ENCODE results near the gene ACE2.

ACE2 gene

GRCh38 chrX:15576019-15576418, 24.7 kb downstream of the ACE2 start:
- DNase-seq (ENCODE audit: low read depth in 2 of 3, low spot score in 2 of 3) = no peak

- DNase-seq (ENCODE audit: low read depth in 2 of 3, low spot score in 2 of 3) = no peak
Observed at GRCh38 chrX:15574017-15574416, 26.7 kb downstream of the ACE2 start.

GRCh38 chrX:15570145-15570544, 30.6 kb downstream of the ACE2 start:
- no peak for DNase-seq (ENCODE audit: low read depth in 2 of 3, low spot score in 2 of 3)

GRCh38 chrX:15567886-15568616, 32.7 kb downstream of the ACE2 start:
- DNase-seq (ENCODE audit: low read depth in 2 of 3, low spot score in 2 of 3) = no peak

DNA sequence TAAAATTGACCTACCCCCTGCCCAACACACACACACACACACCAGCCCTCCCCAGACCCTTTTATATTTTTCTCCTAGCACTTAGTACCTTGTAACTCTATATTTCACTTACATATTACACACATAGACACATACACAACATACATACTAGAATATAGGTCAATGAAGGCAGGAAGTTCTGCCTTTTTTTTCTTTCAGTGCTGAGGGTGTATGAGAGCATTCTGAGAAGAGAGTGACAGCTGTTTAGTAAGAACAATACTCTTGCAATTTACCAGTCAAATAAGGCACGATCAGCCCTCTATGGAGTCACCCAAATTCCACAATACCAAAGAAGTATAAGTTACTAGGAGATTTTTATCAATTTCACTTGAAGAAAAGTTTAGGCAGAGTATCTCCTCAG, 33.5 kb downstream of the ACE2 start:
- DNase-seq (ENCODE audit: low read depth in 2 of 3, low spot score in 2 of 3) = no peak

DNA sequence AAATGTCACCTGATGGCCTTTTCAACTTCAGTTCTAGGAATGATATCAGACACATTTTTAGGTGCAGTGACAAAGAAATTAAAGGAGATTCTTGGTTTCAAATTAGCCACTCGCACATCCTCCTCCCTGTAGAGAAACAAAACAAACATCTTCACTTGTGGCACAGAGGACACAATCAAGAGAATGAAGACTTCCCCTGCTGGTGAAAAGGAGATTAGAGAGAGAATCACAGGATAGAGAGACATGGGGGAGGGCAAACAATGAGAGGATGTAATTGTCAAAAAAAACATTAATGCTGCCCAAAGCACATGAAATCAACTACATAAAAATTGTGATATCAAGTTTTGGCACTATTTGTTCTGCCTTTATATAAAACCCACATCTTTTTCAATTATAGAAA, 34.5 kb downstream of the ACE2 start:
- DNase-seq (ENCODE audit: low read depth in 2 of 3, low spot score in 2 of 3) = no peak

- no peak for DNase-seq (ENCODE audit: low read depth in 2 of 3, low spot score in 2 of 3)
Observed at GRCh38 chrX:15564981-15565579, 35.7 kb downstream of the ACE2 start.

- DNase-seq (ENCODE audit: low read depth in 2 of 3, low spot score in 2 of 3) = no peak
Observed at GRCh38 chrX:15563056-15563455, 37.7 kb downstream of the ACE2 start.

DNA sequence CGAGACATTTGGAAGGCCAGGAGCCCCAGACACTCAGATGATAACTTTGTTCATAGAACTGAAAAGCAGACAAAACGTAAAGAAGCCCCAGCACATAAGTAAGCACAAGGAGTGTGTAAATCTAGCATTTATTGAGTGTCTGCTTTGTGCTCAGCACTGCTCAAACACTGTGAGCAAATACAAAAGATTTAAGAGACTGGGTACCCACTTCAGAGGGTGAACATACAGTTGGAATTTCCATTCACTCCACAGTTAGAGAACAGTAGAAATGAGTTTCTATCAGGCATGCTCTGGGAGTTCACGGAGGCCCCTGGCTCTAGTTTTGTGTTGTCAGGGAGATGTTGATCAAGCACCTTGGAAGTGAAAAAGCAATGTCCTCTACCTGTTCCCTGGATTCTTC, 39.8 kb downstream of the ACE2 start:
- no peak for DNase-seq (ENCODE audit: low read depth in 2 of 3, low spot score in 2 of 3)

DNA sequence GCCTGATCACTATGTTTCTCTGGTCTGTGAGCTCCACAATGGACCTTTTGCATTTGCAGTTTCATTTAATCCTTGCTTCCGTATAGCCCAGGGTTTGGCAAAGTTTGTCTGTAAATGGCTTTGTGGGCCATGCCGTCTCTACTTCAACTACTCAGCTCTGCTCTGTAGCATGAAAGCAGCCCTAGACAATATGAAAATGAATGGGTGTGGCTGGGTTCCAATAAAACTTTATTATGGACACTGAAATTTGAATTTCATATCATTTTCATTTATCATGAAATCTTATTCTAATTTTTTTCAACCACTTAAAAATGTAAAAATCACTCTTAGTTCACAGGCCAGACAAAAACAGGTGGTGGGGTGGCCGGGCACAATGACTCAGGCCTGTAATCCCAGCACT, 41.5 kb downstream of the ACE2 start:
- DNase-seq (ENCODE audit: low read depth in 2 of 3, low spot score in 2 of 3) = no peak

DNA sequence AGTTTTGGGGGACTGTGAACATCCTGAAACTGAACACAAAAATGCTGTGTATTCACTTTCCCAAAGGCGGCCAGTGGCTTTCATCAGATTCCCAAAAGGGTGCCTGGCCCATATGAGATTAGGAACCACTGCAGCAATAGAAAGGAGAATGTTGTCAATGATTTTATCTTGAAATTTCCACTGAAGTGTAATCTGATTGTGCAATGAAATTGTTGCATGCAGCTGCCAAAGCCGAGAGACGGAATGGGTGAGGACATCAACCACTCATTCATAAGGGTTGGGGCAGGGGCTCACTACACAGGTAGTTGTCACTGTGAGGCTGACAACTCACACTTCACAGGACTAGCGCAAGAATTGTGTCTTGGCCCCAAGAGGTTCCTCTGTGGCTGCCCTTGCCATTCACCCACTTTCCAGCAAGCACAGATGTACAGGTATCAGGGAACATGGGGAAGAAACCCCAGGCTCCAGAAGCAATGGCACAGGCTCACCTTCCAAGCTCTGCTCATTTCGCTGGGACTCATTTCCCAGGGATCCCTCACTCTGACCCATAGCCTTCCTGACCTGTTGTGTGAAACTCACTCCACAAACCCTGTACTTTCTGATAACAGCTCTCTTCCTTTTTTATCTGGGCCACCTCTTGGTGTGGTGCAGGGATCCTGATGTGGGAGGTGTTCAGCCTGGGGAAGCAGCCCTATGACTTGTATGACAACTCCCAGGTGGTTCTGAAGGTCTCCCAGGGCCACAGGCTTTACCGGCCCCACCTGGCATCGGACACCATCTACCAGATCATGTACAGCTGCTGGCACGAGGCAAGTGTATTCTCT, 51.4 kb downstream of the ACE2 start:
- no peak for DNase-seq (ENCODE audit: low read depth in 2 of 3, low spot score in 2 of 3)

GRCh38 chrX:15547356-15547755, 53.4 kb downstream of the ACE2 start:
- DNase-seq (ENCODE audit: low read depth in 2 of 3, low spot score in 2 of 3) = no peak

GRCh38 chrX:15546745-15547144, 54.0 kb downstream of the ACE2 start:
- no peak for DNase-seq (ENCODE audit: low read depth in 2 of 3, low spot score in 2 of 3)

DNA sequence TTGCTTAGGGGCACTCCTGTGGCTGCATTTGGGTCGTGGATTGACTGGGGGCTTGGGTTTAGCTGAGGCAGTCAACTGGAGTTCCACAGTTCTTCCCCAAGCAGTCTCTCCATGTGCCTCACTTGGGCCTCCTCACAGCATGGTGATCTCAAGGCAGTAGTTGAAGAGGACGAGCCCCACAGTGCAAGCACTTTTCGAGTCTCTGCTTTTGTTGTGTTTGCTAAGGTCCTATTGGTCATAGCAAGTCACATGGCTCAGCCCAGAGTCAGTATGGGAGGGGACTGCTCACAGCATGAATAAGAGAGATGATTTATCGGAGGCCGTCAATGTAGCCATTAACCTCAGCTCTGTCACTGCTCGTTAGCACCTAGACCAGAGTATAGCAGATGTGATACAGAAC, 70.4 kb downstream of the ACE2 start:
- no peak for DNase-seq (ENCODE audit: low read depth in 2 of 3, low spot score in 2 of 3)

GRCh38 chrX:15529165-15529564, 71.6 kb downstream of the ACE2 start:
- no peak for DNase-seq (ENCODE audit: low read depth in 2 of 3, low spot score in 2 of 3)

DNA sequence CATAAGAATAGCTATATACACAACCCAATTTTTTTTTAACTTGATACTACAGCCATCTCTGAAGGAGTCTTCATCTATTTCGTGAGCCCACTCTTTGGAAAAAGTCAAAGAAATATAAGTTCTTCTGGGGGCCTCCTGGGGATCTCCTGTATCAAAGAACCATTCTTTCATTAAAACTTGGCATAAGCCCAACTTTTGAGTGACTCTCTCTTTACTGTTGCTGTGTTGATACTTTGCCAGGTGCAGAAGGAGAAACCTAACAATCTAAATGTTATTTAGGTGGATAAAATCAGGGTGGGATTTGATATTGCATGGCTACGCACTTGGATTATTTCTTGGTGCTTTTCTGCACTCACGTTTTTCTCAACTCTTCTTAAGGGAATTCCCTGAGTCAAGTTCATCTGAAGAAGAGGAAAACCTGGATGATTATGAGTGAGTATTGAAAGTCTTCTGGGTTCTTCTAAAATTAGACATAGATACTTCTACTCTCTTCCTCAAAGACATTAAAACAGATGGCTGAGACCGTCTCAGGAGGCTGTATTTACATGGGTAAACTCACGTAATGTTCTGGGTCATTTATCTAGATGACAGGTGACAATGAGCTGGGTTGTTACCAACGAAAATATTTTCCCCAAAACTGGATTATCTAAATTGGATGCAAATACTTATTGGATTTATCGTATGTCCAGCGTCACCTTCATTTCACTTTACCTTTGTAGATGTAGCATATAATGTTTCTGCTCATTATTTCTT, 74.9 kb downstream of the ACE2 start:
- DNase-seq (ENCODE audit: low read depth in 2 of 3, low spot score in 2 of 3) = no peak

- no peak for DNase-seq (ENCODE audit: low read depth in 2 of 3, low spot score in 2 of 3)
Observed at GRCh38 chrX:15524417-15524816, 76.3 kb downstream of the ACE2 start.

GRCh38 chrX:15523088-15523487, 77.7 kb downstream of the ACE2 start:
- no peak for DNase-seq (ENCODE audit: low read depth in 2 of 3, low spot score in 2 of 3)

DNA sequence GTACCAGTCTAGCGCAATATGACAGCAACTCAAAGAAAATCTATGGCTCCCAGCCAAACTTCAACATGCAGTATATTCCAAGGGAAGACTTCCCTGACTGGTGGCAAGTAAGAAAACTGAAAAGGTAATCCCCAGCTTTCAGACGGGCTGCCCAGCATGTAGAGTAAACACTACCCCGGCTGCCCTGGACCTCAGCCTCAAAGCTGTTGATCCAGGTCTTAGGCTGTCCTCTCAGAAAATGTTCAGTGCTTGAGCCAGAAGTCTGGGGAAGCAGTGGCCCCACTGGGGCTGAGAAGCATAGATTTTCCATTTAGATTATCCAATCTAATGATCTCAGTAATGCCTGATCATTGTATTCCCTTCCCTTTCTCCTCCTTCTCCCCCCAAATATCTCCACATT, 78.3 kb downstream of the ACE2 start:
- no peak for DNase-seq (ENCODE audit: low read depth in 2 of 3, low spot score in 2 of 3)

GRCh38 chrX:15515931-15516330, 84.8 kb downstream of the ACE2 start:
- no peak for DNase-seq (ENCODE audit: low read depth in 2 of 3, low spot score in 2 of 3)

DNA sequence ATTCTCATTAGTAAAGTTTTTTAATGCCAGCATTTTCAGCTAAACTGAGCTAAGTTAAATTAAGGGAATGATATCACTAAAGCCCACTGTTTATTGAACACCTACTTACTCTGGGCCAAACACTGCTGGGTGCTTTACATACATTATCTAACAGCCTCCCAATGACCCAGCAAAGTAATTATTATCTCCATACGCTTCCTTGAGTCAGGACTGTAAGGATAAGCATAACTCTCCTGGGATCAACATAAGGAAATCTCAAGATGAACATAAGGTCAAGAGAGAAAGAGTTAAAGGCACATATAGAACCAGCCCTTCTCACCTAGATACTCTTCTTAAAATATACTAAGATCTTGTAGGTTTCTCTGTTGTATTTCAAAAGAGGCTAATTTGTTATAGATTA, 86.5 kb downstream of the ACE2 start:
- DNase-seq (ENCODE audit: low read depth in 2 of 3, low spot score in 2 of 3) = no peak

Data from activated CD8-positive, alpha-beta memory T cell treated with anti-CD3 and anti-CD28 coated beads for 48 hours (primary cell).